Effector CD8-positive, alpha-beta T cell (primary cell): ENCODE measurements around the gene COX10.
"Not testable (repeated sequence)": the region's sequence is repeated elsewhere in the genome, so short reads cannot be mapped to it uniquely, and the experiment has no call there.

Source experiments
- DNase-seq: peaks from one replicate; lab custom pipeline; 2025; lab: John Stamatoyannopoulos, UW

COX10 gene

GRCh38 chr17:14123619-14124278 lies 54.4 kb downstream of the COX10 start:
- DNase-seq = no peak

- no peak for DNase-seq
Observed at GRCh38 chr17:14124854-14125253, 55.5 kb downstream of the COX10 start.

- no peak for DNase-seq
Observed at GRCh38 chr17:14125518-14126137, 56.3 kb downstream of the COX10 start.

DNA sequence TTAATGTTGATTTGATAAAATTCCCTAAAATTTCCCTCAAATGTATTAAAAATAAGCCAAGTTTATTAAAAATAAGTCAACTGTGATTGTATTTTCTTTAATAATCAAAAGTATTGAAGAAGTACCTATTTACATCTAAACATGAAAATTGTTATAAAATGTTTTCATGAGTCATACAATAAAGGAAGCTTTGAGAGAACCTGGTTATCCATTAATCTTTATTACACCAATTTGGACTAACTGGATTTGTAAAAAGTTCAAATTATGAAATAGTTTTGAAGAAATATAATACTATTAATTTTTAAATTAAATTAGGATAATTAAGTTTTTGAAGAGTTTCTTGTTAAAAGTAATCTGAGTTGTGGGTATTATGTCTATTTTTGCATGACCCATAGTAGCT lies 63.8 kb downstream of the COX10 start:
- no peak for DNase-seq

- no peak for DNase-seq
Observed at GRCh38 chr17:14134456-14134855, 65.2 kb downstream of the COX10 start.

- DNase-seq = no peak
Observed at GRCh38 chr17:14135906-14136590, 66.7 kb downstream of the COX10 start.

- DNase-seq = no peak
Observed at GRCh38 chr17:14138649-14139048, 69.3 kb downstream of the COX10 start.

- no peak for DNase-seq
Observed at GRCh38 chr17:14143688-14144087, 74.4 kb downstream of the COX10 start.

- no peak for DNase-seq
Observed at GRCh38 chr17:14144508-14144907, 75.2 kb downstream of the COX10 start.

- DNase-seq = no peak
Observed at GRCh38 chr17:14149751-14150150, 80.4 kb downstream of the COX10 start.

GRCh38 chr17:14150619-14151018 lies 81.3 kb downstream of the COX10 start:
- no peak for DNase-seq

- DNase-seq = no peak
Observed at GRCh38 chr17:14152721-14153120, 83.4 kb downstream of the COX10 start.

DNA sequence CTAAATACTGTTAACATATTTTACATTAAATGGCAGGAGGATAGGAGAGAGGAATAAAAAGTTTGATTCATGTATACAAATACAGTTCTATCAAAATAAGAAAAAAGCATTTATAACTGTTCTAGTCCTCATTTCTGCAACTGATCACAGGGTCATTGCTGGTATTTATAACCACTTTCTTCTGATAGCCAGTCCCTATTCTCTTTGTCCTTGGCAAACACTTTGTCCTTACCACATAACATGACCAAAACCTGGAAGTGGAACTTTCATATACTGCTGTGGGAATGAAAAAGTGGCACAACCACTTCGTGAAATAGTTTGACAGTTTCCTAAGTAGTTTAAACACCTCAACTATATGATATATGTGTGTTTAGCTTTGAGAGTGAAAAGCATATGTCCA lies 84.1 kb downstream of the COX10 start:
- no peak for DNase-seq

- no peak for DNase-seq
Observed at GRCh38 chr17:14156689-14157088, 87.4 kb downstream of the COX10 start.

DNA sequence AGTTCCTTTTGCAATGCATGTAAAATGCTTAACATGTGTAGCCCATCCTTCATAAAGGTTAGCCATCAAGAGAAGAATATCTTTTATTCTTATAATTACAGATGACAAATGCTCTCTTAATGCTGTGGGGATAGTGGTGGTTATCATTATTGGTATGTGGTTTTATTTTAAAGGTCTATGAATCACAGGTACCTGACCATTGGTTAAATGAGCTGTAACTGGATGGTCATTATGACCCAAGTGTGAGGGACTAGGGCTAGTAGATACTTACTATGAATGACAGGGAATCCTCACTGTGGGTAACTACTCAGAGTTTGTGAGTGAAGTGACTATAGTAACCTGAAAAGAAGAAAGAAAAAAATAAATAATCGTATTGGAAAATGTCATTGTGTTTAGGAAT lies 88.5 kb downstream of the COX10 start:
- DNase-seq = no peak

GRCh38 chr17:14158707-14159106 lies 89.4 kb downstream of the COX10 start:
- DNase-seq = no peak

DNA sequence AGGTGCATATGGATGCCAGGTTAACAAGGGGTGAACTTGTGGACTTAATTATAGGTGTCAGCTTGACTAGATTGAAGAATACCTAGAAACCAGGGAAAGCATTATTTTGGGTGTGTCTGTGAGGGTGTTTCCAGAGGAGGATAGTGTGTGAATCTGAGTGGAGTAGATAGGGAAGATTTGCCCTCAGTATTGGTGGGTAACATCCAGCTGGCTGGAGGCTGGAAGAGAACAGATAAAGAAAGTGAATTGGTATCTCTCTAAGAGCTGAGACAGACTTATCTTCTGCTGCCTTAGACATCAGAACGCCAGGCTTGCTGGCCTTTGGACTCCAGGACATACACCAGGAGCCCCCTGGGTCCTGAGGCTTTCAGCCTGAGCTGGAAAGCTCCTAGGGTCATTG lies 92.1 kb downstream of the COX10 start:
- DNase-seq = no peak

- no peak for DNase-seq
Observed at GRCh38 chr17:14165616-14166015, 96.3 kb downstream of the COX10 start.

DNA sequence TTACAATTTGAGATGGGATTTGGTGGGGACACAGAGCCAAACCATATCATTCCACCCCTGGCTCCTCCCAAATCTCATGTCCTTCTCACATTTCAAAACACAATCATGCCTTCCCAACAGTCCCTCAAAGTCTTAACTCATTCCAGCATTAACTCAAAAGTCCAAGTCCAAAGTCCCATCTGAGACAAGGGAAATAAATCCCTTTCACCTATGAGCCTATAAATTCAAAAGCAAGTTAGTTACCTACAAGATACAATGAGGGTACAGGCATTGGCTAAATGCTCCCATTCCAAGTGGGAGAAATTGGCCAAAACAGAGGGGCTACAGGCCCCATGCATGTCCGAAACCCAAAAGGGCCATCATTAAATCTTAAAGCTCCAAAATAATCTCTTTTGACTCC lies 98.5 kb downstream of the COX10 start:
- not testable (repeated sequence) for DNase-seq

DNA sequence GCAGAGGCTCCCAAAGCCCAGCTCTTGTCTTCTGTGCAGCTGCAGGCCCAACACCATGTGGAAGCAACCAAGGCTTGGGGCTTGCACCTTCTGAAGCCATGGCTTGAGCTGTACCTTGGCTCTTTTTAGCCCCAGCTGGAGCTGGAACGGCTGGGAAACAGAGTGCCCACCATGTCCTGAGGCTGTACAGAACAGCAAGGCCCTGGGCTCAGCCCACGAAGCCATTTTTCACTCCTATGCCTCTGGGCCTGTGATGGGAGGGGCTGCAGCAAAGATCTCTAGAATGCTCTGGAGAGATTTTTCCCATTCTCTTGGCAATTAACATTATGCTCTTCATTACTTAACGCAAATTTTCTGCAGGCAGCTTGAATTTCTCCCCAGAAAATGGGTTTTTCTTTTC lies 99.3 kb downstream of the COX10 start:
- no peak for DNase-seq

- DNase-seq = no peak
Observed at GRCh38 chr17:14169287-14169686, 100.0 kb downstream of the COX10 start.

DNA sequence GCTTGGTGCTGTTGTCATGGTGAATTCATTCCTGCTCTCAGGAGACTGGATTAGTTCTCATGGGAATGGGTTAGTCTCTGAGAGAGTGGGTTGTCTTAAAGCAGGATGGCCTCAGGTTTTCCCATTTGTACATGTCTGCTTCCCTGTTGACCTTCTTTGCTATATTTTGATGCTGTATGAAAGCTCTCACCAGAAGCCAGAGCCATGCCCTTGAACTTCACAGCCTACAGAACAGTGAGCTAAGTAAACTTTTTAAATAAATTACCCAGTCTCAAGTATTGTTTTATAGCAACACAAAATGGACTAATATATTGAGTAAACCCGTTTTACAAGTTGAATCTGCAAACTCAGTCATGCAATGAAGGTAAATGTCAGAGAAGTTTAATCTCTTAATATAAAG lies 100.6 kb downstream of the COX10 start:
- no peak for DNase-seq

DNA sequence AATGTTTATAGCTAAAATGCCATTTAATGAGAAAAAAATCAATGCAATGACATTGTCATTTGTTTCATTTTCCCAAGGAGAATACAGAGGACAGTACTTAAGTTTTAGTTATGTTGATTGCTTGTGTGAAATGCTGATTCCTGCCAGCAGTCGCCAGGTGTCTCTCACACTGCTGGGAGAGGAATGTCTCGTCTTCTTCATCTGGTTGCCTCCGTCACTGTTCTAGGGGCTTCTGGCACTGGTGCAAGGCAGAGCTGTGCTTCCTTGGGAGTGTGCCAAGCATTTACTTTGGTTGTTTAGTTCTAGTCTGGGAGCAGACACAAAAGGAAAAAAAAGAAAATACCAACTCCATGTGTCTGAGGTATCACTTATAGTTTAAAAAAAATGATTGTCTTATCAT lies 107.7 kb downstream of the COX10 start:
- DNase-seq = not testable (repeated sequence)
